Stimulated activated effector memory CD8-positive, alpha-beta T cell treated with anti-CD3 and anti-CD28 coated beads, Interleukin-12 subunit alpha, Interleukin-12 subunit beta, amount 100 ng/mL, for 72 hours (primary cell): Measurements from ENCODE around the gene ZNF254.

Experiments
- ATAC-seq: fragments of 150-1000 bp; cut with Tn5 transposase; 2 replicates; pipeline ENCODE4 v1.10.0; 2021
- DNase-seq, 2 donors: peaks; one replicate each; pipeline ENCODE4 v3.0.0; 2021 to 2022; ENCODE audit warnings: low spot score in 2 of 2
- H3K27ac Mint-ChIP-seq: one replicate; pipeline ENCODE4 v1.8.0; 2022; ENCODE audit warnings: mild to moderate bottlenecking, mixed read lengths
- H3K36me3 Mint-ChIP-seq: one replicate; pipeline ENCODE4 v1.8.0; 2022; ENCODE audit warnings: mild to moderate bottlenecking, mixed read lengths
- H3K4me1 Mint-ChIP-seq: one replicate; pipeline ENCODE4 v1.8.0; 2022; ENCODE audit warnings: mixed read lengths
- H3K4me3 Mint-ChIP-seq: one replicate; pipeline ENCODE4 v1.8.0; 2022; ENCODE audit warnings: mild to moderate bottlenecking, mixed read lengths
- H3K9me3 Mint-ChIP-seq: one replicate; pipeline ENCODE4 v1.8.0; 2022; ENCODE audit warnings: mixed read lengths

ZNF254 gene

GRCh38 chr19:24101459-24102115, 14.6 kb downstream of the ZNF254 start:
- Mint-ChIP-seq H3K4me1 (peaks cover 6% of the 10 kb centered on the region), H3K4me3 (no peak overlapping the region), H3K36me3 (peaks cover 40% of the 10 kb centered on the region), H3K27ac (no peak overlapping the region), H3K9me3 (no peaks in the 10 kb centered on the region)
- no peak for DNase-seq
- ATAC-seq = no peak

- DNase-seq (no peak), ATAC-seq (no peak)
- H3K4me1 Mint-ChIP-seq = no peaks in the 10 kb centered on the region
- H3K4me3 Mint-ChIP-seq = no peak overlapping the region
- H3K27ac Mint-ChIP-seq = no peak overlapping the region
- peaks cover 30% of the 10 kb centered on the region for H3K9me3 Mint-ChIP-seq
- peaks cover 35% of the 10 kb centered on the region for H3K36me3 Mint-ChIP-seq
These were observed 40.6 kb downstream of the ZNF254 start for GRCh38 chr19:24127601-24128000.

- H3K4me3 Mint-ChIP-seq = no peak overlapping the region
- ATAC-seq = no peak
- H3K27ac Mint-ChIP-seq = no peak overlapping the region
- DNase-seq = no peak
- H3K9me3 Mint-ChIP-seq = peaks cover 44% of the 10 kb centered on the region
- H3K4me1 Mint-ChIP-seq = no peaks in the 10 kb centered on the region
- peaks cover 5% of the 10 kb centered on the region for H3K36me3 Mint-ChIP-seq
These were observed 53.1 kb downstream of the ZNF254 start for GRCh38 chr19:24140099-24140498.

GRCh38 chr19:24140591-24140990, 53.6 kb downstream of the ZNF254 start:
- ATAC-seq (no peak), DNase-seq (no peak)
- H3K4me3 Mint-ChIP-seq = no peak overlapping the region
- no peaks in the 10 kb centered on the region for H3K4me1 Mint-ChIP-seq
- H3K9me3 Mint-ChIP-seq = peaks cover 42% of the 10 kb centered on the region
- peaks cover 5% of the 10 kb centered on the region for H3K36me3 Mint-ChIP-seq
- H3K27ac Mint-ChIP-seq = no peak overlapping the region

- DNase-seq = no peak
- H3K9me3 Mint-ChIP-seq = peaks cover 32% of the 10 kb centered on the region
- ATAC-seq = no peak
- H3K4me1 Mint-ChIP-seq = no peaks in the 10 kb centered on the region
- H3K4me3 Mint-ChIP-seq = no peak overlapping the region
- no peak overlapping the region for H3K27ac Mint-ChIP-seq
- no peaks in the 10 kb centered on the region for H3K36me3 Mint-ChIP-seq
These were observed 54.6 kb downstream of the ZNF254 start for GRCh38 chr19:24141612-24142011.

- ATAC-seq = no peak
- H3K9me3 Mint-ChIP-seq = peaks cover 30% of the 10 kb centered on the region
- no peaks in the 10 kb centered on the region for H3K36me3 Mint-ChIP-seq
- H3K27ac Mint-ChIP-seq = no peak overlapping the region
- no peak overlapping the region for H3K4me3 Mint-ChIP-seq
- H3K4me1 Mint-ChIP-seq = no peaks in the 10 kb centered on the region
- DNase-seq = no peak
These were observed 55.8 kb downstream of the ZNF254 start for GRCh38 chr19:24142771-24143170.

- peaks cover 25% of the 10 kb centered on the region for H3K9me3 Mint-ChIP-seq
- H3K36me3 Mint-ChIP-seq = no peaks in the 10 kb centered on the region
- no peak overlapping the region for H3K4me3 Mint-ChIP-seq
- no peaks in the 10 kb centered on the region for H3K4me1 Mint-ChIP-seq
- H3K27ac Mint-ChIP-seq = no peak overlapping the region
- ATAC-seq = no peak
- no peak for DNase-seq
These were observed 72.7 kb downstream of the ZNF254 start for GRCh38 chr19:24159707-24160106.

- Mint-ChIP-seq H3K36me3 (no peaks in the 10 kb centered on the region), H3K4me3 (no peak overlapping the region), H3K9me3 (peaks cover 25% of the 10 kb centered on the region), H3K27ac (no peak overlapping the region), H3K4me1 (no peaks in the 10 kb centered on the region)
- DNase-seq = no peak
- ATAC-seq = no peak
These were observed 79.1 kb downstream of the ZNF254 start for GRCh38 chr19:24166055-24166454.

GRCh38 chr19:24173882-24174281, 86.9 kb downstream of the ZNF254 start:
- no peak for ATAC-seq
- peaks cover 12% of the 10 kb centered on the region for H3K9me3 Mint-ChIP-seq
- no peak overlapping the region for H3K4me3 Mint-ChIP-seq
- no peak overlapping the region for H3K27ac Mint-ChIP-seq
- no peaks in the 10 kb centered on the region for H3K36me3 Mint-ChIP-seq
- DNase-seq = no peak
- H3K4me1 Mint-ChIP-seq = no peaks in the 10 kb centered on the region

- Mint-ChIP-seq H3K36me3 (no peaks in the 10 kb centered on the region), H3K4me3 (no peak overlapping the region), H3K4me1 (no peaks in the 10 kb centered on the region), H3K9me3 (peaks cover 30% of the 10 kb centered on the region), H3K27ac (no peak overlapping the region)
- no peak for DNase-seq
- ATAC-seq = no peak
These were observed 90.7 kb downstream of the ZNF254 start for GRCh38 chr19:24177686-24178085.

GRCh38 chr19:24178207-24178606, 91.2 kb downstream of the ZNF254 start:
- H3K4me1 Mint-ChIP-seq = no peaks in the 10 kb centered on the region
- ATAC-seq (no peak), DNase-seq (no peak)
- no peaks in the 10 kb centered on the region for H3K36me3 Mint-ChIP-seq
- H3K4me3 Mint-ChIP-seq = no peak overlapping the region
- peaks cover 30% of the 10 kb centered on the region for H3K9me3 Mint-ChIP-seq
- H3K27ac Mint-ChIP-seq = no peak overlapping the region
